NCI-H1092 (cell line): Measurements from ENCODE around the gene SERTAD4.
A peak's percentile ranks its signal among the peaks of the same experiment; 100 is the strongest.
"Not testable (repeated sequence)": the region's sequence is repeated elsewhere in the genome, so short reads cannot be mapped to it uniquely, and the experiment has no call there.

ENCODE experiments used
- DNase-seq: peaks from one replicate; lab custom pipeline; 2025; lab: John Stamatoyannopoulos, UW

SERTAD4 gene

DNA sequence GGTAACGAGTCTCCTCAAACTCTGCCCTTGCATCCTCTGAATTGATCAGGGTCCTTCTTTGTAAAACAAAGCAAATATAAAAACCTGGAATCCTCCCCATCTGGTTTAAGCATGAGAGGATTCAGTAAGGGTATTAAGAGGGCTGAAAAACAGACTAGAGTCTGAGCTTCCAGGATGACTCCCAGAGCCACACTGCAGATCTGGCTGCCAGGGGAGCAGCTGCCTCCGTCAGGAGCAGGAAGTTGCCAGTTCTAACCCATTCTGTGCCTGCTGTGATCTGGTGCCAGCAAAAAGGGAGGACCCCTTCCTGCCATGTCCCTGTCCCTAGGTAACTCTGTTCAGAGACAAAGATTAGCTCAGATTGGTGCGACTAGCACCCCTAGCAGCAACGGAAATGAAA lies 27.5 kb downstream of the SERTAD4 start:
- no peak for DNase-seq

DNA sequence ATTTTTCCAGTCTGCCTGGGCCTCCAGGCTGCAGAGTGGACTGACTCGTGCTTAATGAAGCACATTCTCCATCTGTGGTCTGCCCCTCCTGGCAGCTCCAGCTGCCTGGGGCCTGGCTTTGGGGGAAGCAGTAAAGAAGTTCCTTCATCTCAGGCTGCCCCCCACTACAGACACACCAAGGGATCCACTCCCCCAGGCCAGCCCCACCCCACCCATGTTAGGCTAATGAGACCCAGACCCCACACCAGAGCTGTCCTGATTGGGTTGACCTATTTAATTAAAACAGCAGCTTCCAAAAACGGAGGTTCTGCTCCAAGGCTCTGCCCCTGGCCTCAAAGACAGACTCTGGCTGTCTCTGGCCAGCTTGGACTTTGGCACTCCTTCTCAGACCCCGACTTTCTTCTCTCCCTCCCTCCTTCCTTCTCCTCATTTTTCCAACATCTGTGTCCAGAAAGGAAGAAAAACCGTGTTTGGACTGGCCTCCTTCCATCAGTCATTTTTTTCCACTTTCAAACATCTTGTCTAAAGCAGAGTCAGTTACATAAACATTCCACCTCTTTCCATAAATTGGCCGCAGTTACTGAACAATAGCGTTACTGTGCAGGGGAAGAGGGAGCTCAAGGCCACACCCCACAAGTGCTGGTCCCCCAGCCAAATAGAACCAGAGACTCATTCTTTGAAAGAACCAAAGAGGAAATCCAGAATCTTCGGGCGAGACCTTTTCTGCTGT lies 29.7 kb downstream of the SERTAD4 start:
- no peak for DNase-seq

GRCh38 chr1:210262897-210263272 lies 30.3 kb downstream of the SERTAD4 start:
- no peak for DNase-seq

DNA sequence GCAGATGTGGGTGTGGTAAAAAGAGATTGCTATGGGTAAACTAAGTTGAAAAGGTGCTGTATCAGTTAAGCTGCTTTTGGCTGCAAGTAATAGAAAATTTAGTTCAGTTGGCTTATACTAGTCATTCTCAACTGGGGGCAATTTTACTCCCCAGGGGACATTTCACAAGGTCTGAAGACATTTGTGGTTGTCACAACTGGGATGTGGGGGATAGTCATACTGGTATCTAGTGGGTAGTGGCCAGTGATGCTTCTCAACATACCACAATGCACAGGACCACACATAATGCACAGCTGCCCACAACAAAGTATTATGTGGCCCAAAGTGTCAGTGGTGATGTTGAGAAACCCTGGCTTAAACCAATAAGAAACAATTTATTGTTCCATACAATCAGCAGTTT lies 31.4 kb downstream of the SERTAD4 start:
- no peak for DNase-seq

DNA sequence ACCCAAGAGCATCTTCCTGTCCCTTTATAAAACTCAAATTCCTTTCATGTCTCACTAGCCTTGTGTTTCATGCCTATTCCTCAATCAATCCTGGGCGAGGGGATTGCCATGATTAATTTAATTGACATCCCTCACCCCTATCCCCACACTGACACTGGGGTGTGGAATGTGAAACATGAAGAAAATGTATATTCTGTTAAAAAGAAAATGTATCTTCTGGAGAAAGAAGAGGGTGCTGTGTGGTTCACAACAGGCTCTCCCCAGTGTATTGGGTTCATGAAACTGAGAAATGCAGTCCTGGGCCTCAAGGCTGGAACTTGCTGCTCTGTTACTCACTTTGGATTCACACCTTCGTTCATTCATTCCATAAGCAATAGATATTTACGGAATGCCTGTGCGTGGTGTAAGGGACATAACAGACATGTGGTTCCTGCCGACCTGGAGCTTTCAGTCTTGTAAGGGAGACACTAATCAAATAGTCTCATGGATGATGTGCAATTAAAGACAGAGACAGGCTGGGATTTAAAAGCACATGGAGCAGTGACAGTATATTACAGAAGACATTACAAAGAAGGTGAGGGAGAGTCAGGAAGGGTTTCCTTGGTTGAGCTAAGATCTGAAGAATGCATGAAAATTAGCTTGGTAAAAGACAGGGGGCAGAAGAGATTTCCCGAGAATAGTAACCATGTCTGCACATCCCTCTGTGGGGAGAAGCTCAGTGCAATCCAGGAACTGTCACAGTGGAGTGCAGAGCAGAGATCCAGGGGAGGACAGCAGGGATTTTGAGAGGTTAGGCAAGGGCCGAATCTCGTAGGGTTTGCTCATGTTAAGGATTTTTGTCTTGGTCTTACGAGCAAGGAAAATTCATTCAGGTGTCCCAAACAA lies 32.1 kb downstream of the SERTAD4 start:
- no peak for DNase-seq

- not testable (repeated sequence) for DNase-seq
These were observed 32.9 kb downstream of the SERTAD4 start for GRCh38 chr1:210265392-210265955.

DNA sequence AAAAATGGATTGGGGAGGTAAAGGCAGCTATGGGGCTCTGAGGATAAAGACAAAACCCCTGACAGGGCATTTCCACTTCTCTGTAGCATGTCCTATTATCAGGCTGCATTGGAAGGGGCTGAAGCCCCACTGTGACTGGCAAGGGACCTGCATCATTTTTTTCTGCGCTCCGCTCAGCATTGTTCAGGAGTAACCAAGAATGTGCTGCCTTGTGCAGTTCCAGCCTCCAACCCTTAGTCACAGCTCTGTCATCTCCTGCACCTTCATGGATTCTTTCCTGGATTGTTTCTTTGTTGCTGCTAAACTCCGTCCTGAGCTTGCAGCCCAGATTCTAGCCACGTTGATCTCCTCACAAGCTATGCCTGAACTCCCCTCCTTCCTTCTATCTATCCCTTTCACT lies 37.4 kb downstream of the SERTAD4 start:
- DNase-seq, result no peak

- no peak for DNase-seq
These were observed 40.1 kb downstream of the SERTAD4 start for GRCh38 chr1:210272666-210273065.

DNA sequence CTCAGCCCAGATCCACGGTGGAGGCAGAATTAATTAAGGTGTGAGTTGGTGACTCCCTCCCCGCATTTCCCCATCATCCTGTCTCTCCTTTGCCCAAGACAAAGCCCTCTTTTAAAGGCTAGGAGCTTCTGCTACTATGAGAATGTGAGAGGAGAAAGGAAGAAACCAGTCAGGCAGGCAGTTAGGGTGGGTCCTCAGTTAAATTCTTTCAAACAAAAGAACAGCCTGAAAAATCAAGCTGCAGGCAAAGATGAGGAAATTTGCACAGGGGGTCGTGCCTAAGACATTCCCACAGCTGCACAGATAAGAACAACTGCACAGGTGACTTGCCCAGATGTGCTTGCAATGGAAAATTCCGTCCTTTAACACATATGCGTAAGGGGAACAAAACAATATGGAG lies 47.6 kb downstream of the SERTAD4 start:
- DNase-seq, result no peak

DNA sequence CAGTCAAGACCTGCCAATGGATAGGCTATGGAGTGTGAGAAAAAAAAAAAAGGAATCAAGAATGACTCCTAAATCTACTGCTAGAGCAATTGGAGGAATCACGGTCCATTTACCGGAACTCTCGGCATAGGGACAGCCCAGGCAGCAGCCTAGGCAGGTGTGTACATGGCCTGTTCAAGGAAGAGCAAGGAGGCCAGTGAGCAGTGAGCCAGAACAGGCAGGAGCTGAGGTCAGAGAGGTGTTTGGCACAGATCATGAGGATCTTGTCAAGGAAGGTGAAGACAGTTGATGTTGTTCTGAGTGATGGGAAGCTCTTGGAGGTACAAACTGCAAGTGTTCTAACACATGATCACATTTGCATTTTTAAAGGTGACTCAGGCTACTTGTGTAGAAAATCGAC lies 55.5 kb downstream of the SERTAD4 start:
- DNase-seq, result no peak

DNA sequence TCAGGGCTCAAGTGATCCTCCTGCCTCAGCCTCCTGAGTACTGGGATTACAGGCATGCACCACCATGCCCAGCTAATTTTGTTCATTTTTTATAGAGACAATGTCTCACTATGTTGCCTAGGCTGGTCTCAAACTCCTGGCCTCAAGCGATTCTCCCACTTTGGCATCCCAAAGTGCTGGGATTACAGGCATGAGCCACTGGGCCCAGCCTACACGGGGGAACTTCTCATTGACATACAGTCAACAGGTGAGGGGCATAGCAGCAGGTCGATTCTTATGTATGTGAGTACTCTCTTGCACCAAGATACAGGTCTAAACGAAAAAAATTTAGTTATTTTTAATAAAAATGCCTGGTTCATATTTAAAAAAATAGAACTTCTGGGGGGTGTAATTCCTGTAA lies 56.7 kb downstream of the SERTAD4 start:
- no peak for DNase-seq

DNA sequence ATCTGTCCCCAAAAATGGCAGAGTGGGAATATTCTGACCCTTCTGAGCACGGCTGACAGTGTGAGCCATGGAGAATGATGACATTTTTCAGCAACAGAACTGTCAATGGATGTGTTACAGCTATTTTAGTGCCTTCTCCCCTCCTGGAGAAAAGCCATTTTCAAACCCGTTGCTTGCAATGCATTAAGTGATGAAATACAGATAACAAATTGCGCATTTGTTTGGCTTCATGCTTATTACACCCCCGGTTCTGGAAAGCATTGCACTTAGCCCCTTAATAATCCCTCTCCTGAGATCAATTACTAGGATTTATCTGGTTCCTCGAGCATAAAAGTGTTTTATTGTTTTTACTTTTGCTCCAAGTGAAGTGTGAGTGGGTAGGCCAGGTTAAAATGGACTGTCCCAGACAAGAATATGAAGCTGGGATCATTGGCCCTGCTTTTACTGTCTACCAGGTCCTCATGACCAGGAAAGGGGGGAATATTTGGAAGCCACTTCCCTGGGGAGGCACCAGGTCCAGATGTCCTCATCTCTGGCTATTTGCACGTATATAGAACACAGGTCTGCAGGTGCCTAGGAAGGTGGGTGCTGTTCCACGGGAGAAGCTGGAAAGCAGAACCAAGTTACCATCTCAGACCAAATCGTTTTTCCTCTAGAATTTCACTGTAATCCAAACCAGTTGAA lies 58.6 kb downstream of the SERTAD4 start:
- no peak for DNase-seq

DNA sequence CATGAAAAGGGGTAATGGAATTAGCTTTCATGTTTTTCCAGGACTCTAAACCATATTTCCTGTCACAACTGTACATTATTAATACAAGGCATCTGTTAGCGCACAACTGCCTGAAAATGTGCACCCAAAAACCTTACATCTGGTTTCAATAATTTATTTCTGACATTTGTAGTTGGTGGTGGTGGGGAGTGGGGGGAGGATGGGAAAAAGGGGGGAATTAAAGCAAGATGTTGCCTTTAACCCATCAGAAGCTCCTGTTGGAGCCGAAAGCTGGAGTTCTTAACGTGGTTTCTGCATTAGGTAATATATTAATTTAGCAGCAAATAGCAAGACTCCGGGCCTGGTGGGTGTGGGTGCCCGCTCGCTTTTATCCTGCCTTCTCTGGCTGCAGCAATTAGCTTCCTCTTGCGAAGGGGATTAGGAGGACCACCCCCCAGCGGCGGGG lies 59.2 kb downstream of the SERTAD4 start:
- no peak for DNase-seq

DNA sequence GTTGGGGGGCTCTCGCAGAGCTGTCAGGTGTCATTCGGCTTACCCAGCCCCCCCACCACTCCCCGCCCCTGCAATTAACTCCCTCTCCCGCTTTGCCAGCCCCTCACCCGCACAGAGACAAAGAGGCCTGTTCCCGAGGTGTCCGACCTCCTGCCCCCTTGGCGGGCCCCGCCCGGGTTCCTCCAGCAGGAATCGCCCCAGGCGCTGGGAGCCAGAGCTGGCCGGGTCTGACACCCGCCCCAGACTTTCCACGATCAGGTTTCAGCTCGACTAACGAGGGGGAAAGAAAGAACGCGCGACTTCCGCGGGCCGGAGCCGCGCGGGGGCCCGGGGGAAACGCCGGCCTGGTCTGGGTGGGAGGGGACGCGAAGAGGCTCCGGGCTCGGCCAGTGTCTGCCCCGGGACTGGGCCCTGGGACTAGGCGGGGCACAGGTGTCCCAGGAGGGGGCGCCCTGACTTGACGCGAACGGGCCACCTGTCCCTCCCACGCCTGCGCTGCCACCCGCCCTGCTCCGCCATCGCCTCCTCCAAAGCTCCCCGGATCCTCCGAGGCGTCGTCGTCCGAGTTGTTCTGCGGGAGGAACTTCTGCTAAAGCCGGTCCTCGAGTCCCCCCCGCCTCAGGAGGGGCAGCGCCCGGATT lies 59.8 kb downstream of the SERTAD4 start:
- DNase-seq, result peak; percentile 68

- no peak for DNase-seq
These were observed 60.6 kb downstream of the SERTAD4 start for GRCh38 chr1:210293171-210293607.

GRCh38 chr1:210294999-210295745 lies 62.6 kb downstream of the SERTAD4 start:
- DNase-seq, result peak; percentile 44
